Uterus (tissue), 2 donors: Measurements from ENCODE around the gene GRIK3.

Experiments
- CTCF ChIP-seq, 4 experiments: fragments of 200-600 bp in 2 of 4; fragments of 450-650 bp in 2 of 4; sonication (generic) in 2 of 4; IDR thresholded peaks; one replicate each; pipeline ENCODE4 v1.5.1; 2016 to 2019; ENCODE audit warnings: antibody characterized with exemption in 4 of 4, mild to moderate bottlenecking in 2 of 4, moderate library complexity in 1 of 4
- POLR2A ChIP-seq, 2 donors: fragments of 450-650 bp; IDR thresholded peaks; one replicate each; pipeline ENCODE4 v1.6.1; 2016; ENCODE audit warnings: antibody characterized with exemption in 2 of 2, mild to moderate bottlenecking in 1 of 2, moderate library complexity in 1 of 2

- TF ChIP-seq CTCF (IDR thresholded peaks at IDR 0.05): no peak
- TF ChIP-seq POLR2A (IDR thresholded peaks at IDR 0.05): no peak
Observed at GRCh38 chr1:37034121-37035013, at the start of gene GRIK3.
